ENCODE results near the gene NHSL2.

DNA sequence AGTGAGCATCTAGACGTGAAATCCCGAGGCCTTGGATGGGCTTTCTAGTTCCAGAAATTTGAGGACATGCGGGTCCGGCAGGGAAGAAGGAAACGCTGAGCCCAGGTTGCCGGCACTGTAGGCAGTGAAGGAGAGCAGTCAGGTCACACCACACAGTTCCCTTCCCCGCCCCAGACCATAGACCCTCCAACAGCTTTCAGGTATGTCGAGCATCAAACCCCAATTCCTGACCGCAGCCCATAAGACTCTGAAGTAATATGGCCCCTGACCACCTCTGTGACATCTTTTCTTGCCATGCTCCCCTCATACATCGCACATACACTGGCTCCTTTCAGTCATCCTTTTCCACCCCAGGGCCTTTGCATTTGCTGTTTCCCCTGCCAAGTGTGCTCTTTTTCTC lies 198.0 kb downstream of the NHSL2 start:
- no peak for TF ChIP-seq CTCF (IDR thresholded peaks at IDR 0.05)
- TF ChIP-seq POLR2A (IDR thresholded peaks at IDR 0.05): no peak

Data from uterus (tissue), 2 donors.